Keratinocyte (primary cell): Measurements from ENCODE around the gene AHCTF1.

ENCODE experiments used
- CTCF ChIP-seq, 3 experiments: IDR thresholded peaks in 1 of 3; conservative IDR thresholded peaks in 1 of 3; optimal IDR thresholded peaks in 1 of 3; 2 replicates in 2 of 3; 3 replicates in 1 of 3; pipeline versions ENCODE3 to v1.5.1; 2011; ENCODE audit warnings: low read length in 3 of 3, mild to moderate bottlenecking in 3 of 3, moderate library complexity in 2 of 3, control low read depth in 1 of 3, inconsistent platforms in 1 of 3; ENCODE audit not compliant: insufficient read depth in 2 of 3; ENCODE audit errors: extremely low read depth in 1 of 3
- EZH2 ChIP-seq: IDR thresholded peaks from one replicate; pipeline ENCODE4 v1.6.1; 2012; ENCODE audit warnings: inconsistent platforms, mild to moderate bottlenecking, low read length, moderate library complexity

DNA sequence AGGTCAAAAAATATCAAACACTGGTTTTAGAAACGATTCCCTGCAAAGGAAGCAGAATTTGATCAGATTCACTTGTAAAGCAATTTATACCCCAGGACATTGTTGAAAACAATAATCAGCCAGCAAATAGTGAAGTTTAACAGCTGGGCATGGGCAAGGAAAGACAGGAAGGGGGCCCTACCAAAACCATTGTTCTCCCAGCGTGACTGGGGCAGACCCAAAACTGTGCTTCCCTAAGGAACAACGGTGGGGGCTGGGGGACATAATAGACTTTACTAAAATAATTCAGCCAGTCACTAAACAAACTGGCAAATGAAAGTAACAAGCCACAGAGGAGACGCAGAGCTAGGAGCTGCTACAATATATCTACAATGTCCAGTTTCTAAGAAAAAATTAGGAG is 100.2 kb downstream of the AHCTF1 start:
- TF ChIP-seq CTCF (optimal IDR thresholded peaks at IDR 0.05 in 1 of 3, IDR thresholded peaks at IDR 0.05 in 1 of 3, conservative IDR thresholded peaks at IDR 0.05 in 1 of 3; ENCODE audit: extremely low read depth in 1 of 3, insufficient read depth in 2 of 3, low read length in 3 of 3) (no peak), EZH2 (no peak)
